Transverse colon (tissue), 4 donors: ENCODE measurements around the gene RAX. TPM values are rescaled to one million over a fixed set of nuclear protein-coding genes. Genes with fewer than 3 reads are reported as not detected.

Source experiments
- DNase-seq: peaks from one replicate; pipeline ENCODE4 v3.0.0-alpha.2; 2019
- H3K27ac ChIP-seq, 4 donors: fragments of 200-600 bp; sonication (generic); 2 replicates each; pipeline ENCODE4 v1.5.1; 2016 to 2018; ENCODE audit warnings: inconsistent platforms in 4 of 4
- H3K27me3 ChIP-seq: fragments of 200-600 bp; sonication (generic); 2 replicates; pipeline ENCODE4 v1.5.1; 2017; ENCODE audit warnings: inconsistent platforms
- H3K36me3 ChIP-seq, 4 donors: fragments of 200-600 bp; sonication (generic); 2 replicates each; pipeline ENCODE4 v1.5.1; 2017 to 2019; ENCODE audit warnings: inconsistent platforms in 4 of 4
- H3K4me1 ChIP-seq, 4 donors: fragments of 200-600 bp; sonication (generic); 2 replicates each; pipeline ENCODE4 v1.5.1; 2017 to 2020; ENCODE audit warnings: inconsistent platforms in 4 of 4
- H3K4me3 ChIP-seq, 4 donors: fragments of 200-600 bp; sonication (generic); 1 replicate in 1 of 4; 2 replicates in 3 of 4; pipeline versions ENCODE4 v1.5.1 to v1.6.1; 2017 to 2019; ENCODE audit warnings: inconsistent platforms in 4 of 4
- H3K9me3 ChIP-seq, 2 donors: fragments of 200-600 bp; sonication (generic); 2 replicates each; pipeline ENCODE4 v1.5.1; 2017 to 2019; ENCODE audit warnings: inconsistent platforms in 2 of 2
- EP300 ChIP-seq: sonication (generic); formaldehyde crosslinking; IDR thresholded peaks from one replicate; pipeline ENCODE4 v1.6.1; 2017; ENCODE audit warnings: antibody characterized with exemption, low read depth
- POLR2A ChIP-seq: fragments of 450-650 bp; IDR thresholded peaks from one replicate; pipeline ENCODE4 v1.6.1; 2016; ENCODE audit warnings: antibody characterized with exemption, mild to moderate bottlenecking, moderate library complexity
- POLR2AphosphoS5 ChIP-seq, 3 donors: sonication (generic); formaldehyde crosslinking; IDR thresholded peaks; one replicate each; pipeline ENCODE4 v1.6.1; 2016; ENCODE audit warnings: antibody characterized with exemption in 3 of 3
- WGBS, 2 donors: methylation state at CpG; one replicate each; pipeline ENCODE4 v1.1.5; 2018; ENCODE audit warnings: low coverage in 1 of 2; 5-methylcytosine and 5-hydroxymethylcytosine counted together
- in situ Hi-C, 4 donors: fragments of 200-750 bp; cut with MboI; loops; one replicate each; pipeline versions ENCODE4 v1.15.0 to v1.15.1; 2017; ENCODE audit warnings: low sequenced_read_pairs in 3 of 4, low pct_ligation_motif_present in 1 of 4, low pct_unique_long_range_greater_than_20kb in 1 of 4
- intact Hi-C: fragments of 100-400 bp; cut with DNase I; formaldehyde crosslinking; loops from one replicate; pipeline ENCODE4 v1.15.1; 2023; ENCODE audit warnings: low total_unique reads
- total RNA-seq, 4 donors: library from RNA; depleted of rRNA; stranded (reverse); fragments of >200 nt; gene quantifications; one replicate each; pipeline ENCODE4 v1.1.0, GENCODE V29; 2016
- TF ChIP-seq, protein P1 (sequence below), 5 experiments: fragments of 200-600 bp in 3 of 5; fragments of 450-650 bp in 2 of 5; sonication (generic) in 3 of 5; IDR thresholded peaks; 1 replicate in 2 of 5; 2 replicates in 3 of 5; pipeline ENCODE4 v1.5.1; 2016 to 2017; ENCODE audit warnings: antibody characterized with exemption in 5 of 5, inconsistent platforms in 3 of 5, mild to moderate bottlenecking in 2 of 5, moderate library complexity in 1 of 5

The RAX gene
- total RNA-seq, 4 donors from 2014 or later = not detected

DNA sequence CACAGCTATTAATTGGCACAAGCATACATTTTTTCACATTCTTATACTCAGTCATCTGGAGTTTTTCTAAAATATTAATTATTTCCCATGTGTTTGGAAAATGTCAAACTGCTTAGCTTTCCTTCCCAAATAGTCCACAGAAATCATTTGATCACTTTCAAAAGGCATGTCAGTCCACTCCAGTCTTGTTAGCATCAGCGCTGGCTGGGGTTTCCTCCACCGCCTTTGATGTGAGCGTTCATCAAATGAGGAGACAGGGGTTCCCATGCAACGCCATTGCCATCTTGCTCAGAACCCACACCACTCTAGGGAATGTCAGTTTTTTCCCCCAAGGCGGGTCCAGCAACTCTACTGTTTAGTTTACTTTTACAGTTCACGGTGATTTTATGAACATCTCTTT is 13.1 kb upstream of the RAX start:
- H3K27ac ChIP-seq = no peak overlapping the region
- H3K27me3 ChIP-seq = peaks cover 18% of the 10 kb centered on the region
- no peak for DNase-seq
- 55 to 60% methylated on average over 3 to 6 of the region's 6 CpGs for WGBS, 2 donors
- intact Hi-C loops = no loop called here
- H3K4me3 ChIP-seq = no peak overlapping the region
- no peak for TF ChIP-seq POLR2AphosphoS5 (IDR thresholded peaks at IDR 0.05)
- no peak for TF ChIP-seq EP300
- TF ChIP-seq, protein P1, sequence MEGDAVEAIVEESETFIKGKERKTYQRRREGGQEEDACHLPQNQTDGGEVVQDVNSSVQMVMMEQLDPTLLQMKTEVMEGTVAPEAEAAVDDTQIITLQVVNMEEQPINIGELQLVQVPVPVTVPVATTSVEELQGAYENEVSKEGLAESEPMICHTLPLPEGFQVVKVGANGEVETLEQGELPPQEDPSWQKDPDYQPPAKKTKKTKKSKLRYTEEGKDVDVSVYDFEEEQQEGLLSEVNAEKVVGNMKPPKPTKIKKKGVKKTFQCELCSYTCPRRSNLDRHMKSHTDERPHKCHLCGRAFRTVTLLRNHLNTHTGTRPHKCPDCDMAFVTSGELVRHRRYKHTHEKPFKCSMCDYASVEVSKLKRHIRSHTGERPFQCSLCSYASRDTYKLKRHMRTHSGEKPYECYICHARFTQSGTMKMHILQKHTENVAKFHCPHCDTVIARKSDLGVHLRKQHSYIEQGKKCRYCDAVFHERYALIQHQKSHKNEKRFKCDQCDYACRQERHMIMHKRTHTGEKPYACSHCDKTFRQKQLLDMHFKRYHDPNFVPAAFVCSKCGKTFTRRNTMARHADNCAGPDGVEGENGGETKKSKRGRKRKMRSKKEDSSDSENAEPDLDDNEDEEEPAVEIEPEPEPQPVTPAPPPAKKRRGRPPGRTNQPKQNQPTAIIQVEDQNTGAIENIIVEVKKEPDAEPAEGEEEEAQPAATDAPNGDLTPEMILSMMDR (IDR thresholded peaks at IDR 0.05) = no peak
- TF ChIP-seq POLR2A = no peak
- no peaks in the 10 kb centered on the region for H3K36me3 ChIP-seq
- no peaks in the 10 kb centered on the region for H3K9me3 ChIP-seq
- no peaks in the 10 kb centered on the region for H3K4me1 ChIP-seq
- in situ Hi-C loops = no loop called here

- Histone ChIP-seq H3K27ac (no peak overlapping the region), H3K4me3 (no peak overlapping the region), H3K4me1 (no peaks in the 10 kb centered on the region), H3K9me3 (no peaks in the 10 kb centered on the region), H3K27me3 (peaks cover 38% of the 10 kb centered on the region), H3K36me3 (no peaks in the 10 kb centered on the region)
- 81 to 89% methylated on average over 8 to 11 of the region's 11 CpGs for WGBS, 2 donors
- no peak for TF ChIP-seq EP300
- no peak for TF ChIP-seq POLR2AphosphoS5 (IDR thresholded peaks at IDR 0.05)
- TF ChIP-seq, protein P1 (IDR thresholded peaks at IDR 0.05) = no peak
- TF ChIP-seq POLR2A = no peak
- intact Hi-C loops (no loop called here), in situ Hi-C loops (no loop called here)
- no peak for DNase-seq
Measured at GRCh38 chr18:59282341-59282740, 9.1 kb upstream of the RAX start.

GRCh38 chr18:59279722-59280121 is 6.5 kb upstream of the RAX start:
- TF ChIP-seq POLR2A (no peak), POLR2AphosphoS5 (IDR thresholded peaks at IDR 0.05) (no peak), EP300 (no peak)
- TF ChIP-seq, protein P1 (IDR thresholded peaks at IDR 0.05) = no peak
- Histone ChIP-seq H3K27me3 (peaks cover 63% of the 10 kb centered on the region), H3K9me3 (no peaks in the 10 kb centered on the region), H3K4me1 (no peaks in the 10 kb centered on the region), H3K36me3 (no peaks in the 10 kb centered on the region), H3K27ac (no peak overlapping the region), H3K4me3 (no peak overlapping the region)
- no peak for DNase-seq
- in situ Hi-C loops = no loop called here
- intact Hi-C loops = no loop called here
- WGBS, 2 donors = 43% methylated on average over 1 of the region's 1 CpG; no CpG with 5 or more reads in 1 of the 2 donors

GRCh38 chr18:59279193-59279592 is 5.9 kb upstream of the RAX start:
- peaks cover 68% of the 10 kb centered on the region for H3K27me3 ChIP-seq
- intact Hi-C loops = no loop called here

More at GRCh38 chr18:59279193-59279592, 5.9 kb upstream of the RAX start:
- WGBS, 2 donors = 66% methylated on average over 3 of the region's 3 CpGs; no CpG with 5 or more reads in 1 of the 2 donors
- H3K27ac ChIP-seq = no peak overlapping the region
- H3K4me3 ChIP-seq = no peak overlapping the region
- no peaks in the 10 kb centered on the region for H3K4me1 ChIP-seq
- DNase-seq = no peak
- in situ Hi-C loops = no loop called here
- TF ChIP-seq POLR2AphosphoS5 (IDR thresholded peaks at IDR 0.05) (no peak), POLR2A (no peak), EP300 (no peak)
- TF ChIP-seq, protein P1 (IDR thresholded peaks at IDR 0.05) = no peak
- H3K9me3 ChIP-seq = no peaks in the 10 kb centered on the region
- H3K36me3 ChIP-seq = no peaks in the 10 kb centered on the region
